PC-9 (cell line): ENCODE results near the gene DCAF7.

Source experiments
- CTCF ChIP-seq: fragments of 200-600 bp; sonication (generic); conservative IDR thresholded peaks from 2 replicates; pipeline ENCODE4 v1.6.1; 2017; ENCODE audit warnings: mixed run types, antibody characterized with exemption, mild to moderate bottlenecking, moderate library complexity
- EZH2 ChIP-seq: fragments of 200-600 bp; sonication (generic); IDR thresholded peaks from 2 replicates; pipeline ENCODE4 v1.8.0; 2017; ENCODE audit warnings: antibody characterized with exemption, low read depth

- TF ChIP-seq CTCF: no peak
- no peak for TF ChIP-seq EZH2
Observed at GRCh38 chr17:63534078-63534570, 16.2 kb upstream of the DCAF7 start.
